BLaER1 treated with 17β-estradiol and CSF1 and Interleukin-3, amounts not matched to agents 10 nM and 100 nM (cell line): ENCODE data around the gene PROM1.

Experiments
- H3K27ac ChIP-seq, 11 experiments: shearing (Covaris generic); formaldehyde crosslinking; 2 replicates each; pipeline ENCODE4 v1.8.1; 2022
- H3K27me3 ChIP-seq, 11 experiments: shearing (Covaris generic); formaldehyde crosslinking; 2 replicates each; pipeline ENCODE4 v1.8.1; 2022
- H3K36me3 ChIP-seq, 11 experiments: shearing (Covaris generic); formaldehyde crosslinking; 2 replicates each; pipeline ENCODE4 v1.8.1; 2022
- H3K4me1 ChIP-seq, 10 experiments: shearing (Covaris generic); formaldehyde crosslinking; 2 replicates each; pipeline ENCODE4 v1.8.1; 2022
- H3K4me2 ChIP-seq, 11 experiments: shearing (Covaris generic); formaldehyde crosslinking; 2 replicates each; pipeline ENCODE4 v1.8.1; 2022
- H3K4me3 ChIP-seq, 10 experiments: shearing (Covaris generic); formaldehyde crosslinking; 2 replicates each; pipeline ENCODE4 v1.8.1; 2022
- H3K9ac ChIP-seq, 11 experiments: shearing (Covaris generic); formaldehyde crosslinking; 2 replicates each; pipeline ENCODE4 v1.8.1; 2022
- H3K9me3 ChIP-seq, 11 experiments: shearing (Covaris generic); formaldehyde crosslinking; replicated peaks in 1 of 11; 2 replicates each; pipeline ENCODE4 v1.8.1; 2022
- H4K20me1 ChIP-seq, 11 experiments: shearing (Covaris generic); formaldehyde crosslinking; 2 replicates each; pipeline ENCODE4 v1.8.1; 2022
- Cebpa-rat ChIP-seq, 11 experiments: shearing (Covaris generic); IDR thresholded peaks; 2 replicates each; pipeline ENCODE4 v1.8.1; 2022

Gene PROM1

DNA sequence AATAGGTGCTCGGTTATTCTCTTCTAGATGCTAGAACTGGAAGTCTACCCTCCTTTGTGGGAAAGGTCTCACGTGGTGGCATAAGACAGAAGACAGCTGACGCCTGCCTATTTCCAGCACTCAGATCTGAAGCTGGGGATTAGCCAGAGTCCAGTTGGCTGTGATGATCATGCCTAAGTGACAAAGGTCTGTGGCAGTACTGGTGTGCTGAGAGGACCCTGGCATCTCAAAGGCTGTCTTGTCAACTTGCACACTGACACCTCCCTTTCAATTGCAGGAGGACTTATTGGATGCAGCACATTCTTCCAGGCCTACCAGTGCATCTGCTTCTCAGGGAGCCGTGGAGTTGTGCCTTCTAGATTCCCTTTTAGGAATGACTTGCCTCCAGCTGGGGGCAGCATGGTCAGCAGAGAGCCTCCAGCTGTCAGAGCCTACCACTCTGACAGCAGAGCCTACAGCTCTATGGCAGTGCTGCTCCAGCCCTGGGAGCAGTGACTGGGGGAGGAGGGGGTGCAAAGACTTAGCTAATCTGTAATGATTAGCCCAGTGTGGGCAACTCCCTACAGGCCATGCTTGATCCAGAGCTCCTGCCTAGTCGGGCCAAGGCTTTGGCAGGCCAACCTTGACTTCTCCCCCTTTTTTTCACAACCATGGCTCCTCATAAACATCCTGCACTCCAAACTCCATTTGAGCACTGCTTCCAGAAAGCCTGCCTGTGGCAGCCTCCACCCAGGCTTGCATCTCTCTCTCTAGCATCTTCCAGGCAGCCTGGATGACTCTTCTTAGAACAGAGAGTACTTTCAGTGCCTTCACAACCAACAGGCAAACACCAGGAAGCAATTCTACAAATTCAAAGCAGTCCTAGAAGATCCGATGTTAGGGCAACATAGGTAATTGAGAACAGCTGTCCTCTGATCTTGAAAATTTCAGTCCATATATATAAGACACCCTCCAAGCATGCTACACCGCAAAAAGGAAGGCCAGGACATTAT lies 107.1 kb downstream of the PROM1 start:
- H3K4me2 ChIP-seq, result no peak overlapping the region
- no peaks in the 10 kb centered on the region for H3K27me3 ChIP-seq
- peaks cover 0 to 6% (median 4%) of the 10 kb centered on the region in 11 experiments; a peak in 12 of 22 replicates for H3K9me3 ChIP-seq
- peaks cover 0 to 11% (median 7%) of the 10 kb centered on the region in 10 experiments; a peak in 11 of 20 replicates for H3K4me1 ChIP-seq
- no peaks in the 10 kb centered on the region for H4K20me1 ChIP-seq
- no peaks in the 10 kb centered on the region for H3K36me3 ChIP-seq
- no peak overlapping the region for H3K27ac ChIP-seq
- H3K9ac ChIP-seq, result no peak overlapping the region
- H3K4me3 ChIP-seq, result no peak overlapping the region
- TF ChIP-seq Cebpa-rat (IDR thresholded peaks at IDR 0.05), result no peak

DNA sequence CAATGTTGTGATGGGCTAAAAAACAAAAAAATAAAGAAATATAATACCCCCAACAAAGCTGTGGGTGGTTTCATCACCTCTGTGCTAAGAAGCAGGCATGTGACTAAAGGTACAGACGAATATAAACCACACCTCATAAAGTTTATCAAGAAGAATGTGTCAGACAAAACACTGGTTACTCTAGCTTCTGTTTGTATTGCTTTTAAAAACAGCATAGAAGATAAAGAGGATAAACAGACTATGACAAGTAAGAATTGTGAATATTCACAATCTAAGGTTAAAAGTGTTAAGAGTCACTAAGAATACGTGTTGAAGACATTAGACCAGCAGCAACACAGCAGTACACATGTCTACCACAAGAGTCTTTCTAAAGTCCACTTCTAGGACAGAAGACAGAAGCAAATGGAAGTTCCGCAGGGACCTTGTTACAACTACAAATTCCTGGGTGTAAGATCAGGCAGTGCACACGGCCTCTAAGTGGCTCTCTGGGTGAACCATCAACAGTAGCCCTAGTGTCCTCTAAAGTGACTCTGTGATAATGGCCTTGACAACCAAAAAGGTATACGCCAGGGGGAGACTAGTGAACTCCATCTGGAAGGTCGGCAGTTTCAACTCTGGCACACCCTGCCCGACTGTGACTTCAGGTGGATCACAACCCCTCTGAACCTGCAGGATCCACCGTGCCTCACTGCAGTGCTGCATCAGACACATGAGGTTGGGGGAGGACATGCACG lies 112.6 kb downstream of the PROM1 start:
- Histone ChIP-seq H3K27me3 (no peaks in the 10 kb centered on the region), H3K4me3 (no peak overlapping the region), H3K27ac (no peak overlapping the region), H3K4me1 (peaks cover 0 to 11% (median 7%) of the 10 kb centered on the region in 10 experiments; a peak in 10 of 20 replicates), H3K9me3 (peaks cover 4 to 21% (median 13%) of the 10 kb centered on the region in 11 experiments; a peak in 19 of 22 replicates), H4K20me1 (no peaks in the 10 kb centered on the region), H3K36me3 (no peaks in the 10 kb centered on the region), H3K4me2 (no peak overlapping the region), H3K9ac (no peak overlapping the region)
- no peak for TF ChIP-seq Cebpa-rat (IDR thresholded peaks at IDR 0.05)

DNA sequence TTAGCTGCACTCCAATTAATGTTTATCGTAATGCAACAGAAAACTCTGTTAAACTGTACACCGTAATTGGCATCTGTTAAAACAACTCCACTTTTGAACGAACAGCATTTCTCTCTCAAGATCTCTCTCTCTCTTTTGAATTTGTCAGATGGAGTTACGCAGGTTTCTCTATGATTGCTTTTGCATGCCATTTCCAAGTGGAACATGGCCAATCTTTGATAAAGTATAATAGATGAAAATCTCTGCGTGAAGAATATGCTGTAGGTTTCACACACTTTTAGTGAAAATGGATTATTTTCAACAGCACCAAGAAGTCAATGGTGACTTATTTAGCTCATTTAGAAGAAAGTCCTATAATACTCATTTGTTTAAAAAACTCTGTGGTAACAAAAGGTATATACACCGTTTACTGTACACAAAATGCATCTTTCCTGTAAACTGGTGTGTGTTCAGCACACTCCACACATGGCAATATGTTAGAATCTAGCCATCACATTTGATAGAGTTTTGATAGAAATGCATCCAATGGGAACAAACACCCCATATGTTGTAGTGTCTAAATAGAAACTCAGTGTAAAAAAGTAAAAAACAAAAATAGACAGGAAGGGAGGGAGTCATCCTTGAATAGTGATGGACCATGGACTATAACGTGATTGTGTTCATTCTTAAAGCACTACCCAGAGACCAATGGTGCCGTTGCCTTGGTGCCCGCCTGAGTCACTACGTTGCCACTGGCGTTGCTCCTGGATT lies 115.1 kb downstream of the PROM1 start:
- Histone ChIP-seq H3K4me1 (peaks cover under 1 to 8% (median 5%) of the 10 kb centered on the region in 10 experiments; a peak in 16 of 20 replicates), H3K9ac (no peak overlapping the region), H3K27ac (no peak overlapping the region), H4K20me1 (no peaks in the 10 kb centered on the region), H3K9me3 (peaks cover 4 to 24% (median 15%) of the 10 kb centered on the region in 11 experiments; a peak in 19 of 22 replicates), H3K4me3 (no peak overlapping the region), H3K36me3 (no peaks in the 10 kb centered on the region), H3K27me3 (no peaks in the 10 kb centered on the region), H3K4me2 (no peak overlapping the region)
- no peak for TF ChIP-seq Cebpa-rat (IDR thresholded peaks at IDR 0.05)

DNA sequence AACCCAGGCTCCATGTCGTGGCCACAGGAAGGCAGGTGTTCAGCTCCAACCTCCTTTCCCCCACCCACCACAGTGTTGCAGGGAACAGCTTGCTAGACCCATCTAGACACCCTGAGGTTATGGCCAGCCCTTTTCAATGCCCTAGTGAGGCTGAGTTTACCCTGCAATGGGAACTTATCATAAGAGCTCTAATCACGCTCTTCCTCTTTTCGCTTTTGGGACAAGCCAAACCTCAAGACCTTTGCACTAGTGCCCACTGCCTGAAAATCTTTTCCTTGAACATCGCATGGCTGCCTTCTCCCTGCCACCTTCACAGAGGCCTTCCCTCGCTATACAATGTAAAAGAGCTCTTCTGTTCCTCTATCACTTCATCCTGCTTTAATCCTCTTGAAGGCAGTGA lies 118.5 kb downstream of the PROM1 start:
- H3K9me3 ChIP-seq, result peaks cover 0 to 12% (median 7%) of the 10 kb centered on the region in 11 experiments; a peak in 10 of 22 replicates
- no peak overlapping the region for H3K4me3 ChIP-seq
- H3K4me2 ChIP-seq, result no peak overlapping the region
- peaks cover 6 to 20% (median 12%) of the 10 kb centered on the region in 10 experiments; a peak in 18 of 20 replicates for H3K4me1 ChIP-seq
- no peak for TF ChIP-seq Cebpa-rat (IDR thresholded peaks at IDR 0.05)
- H4K20me1 ChIP-seq, result no peaks in the 10 kb centered on the region
- no peaks in the 10 kb centered on the region for H3K36me3 ChIP-seq
- H3K9ac ChIP-seq, result no peak overlapping the region
- no peaks in the 10 kb centered on the region for H3K27me3 ChIP-seq
- no peak overlapping the region for H3K27ac ChIP-seq

GRCh38 chr4:15964159-15964558 lies 119.7 kb downstream of the PROM1 start:
- Histone ChIP-seq H4K20me1 (no peaks in the 10 kb centered on the region), H3K9me3 (peaks cover 0 to 12% (median 7%) of the 10 kb centered on the region in 11 experiments; a peak in 10 of 22 replicates), H3K36me3 (no peaks in the 10 kb centered on the region), H3K4me1 (peaks cover 6 to 20% (median 12%) of the 10 kb centered on the region in 10 experiments; a peak in 18 of 20 replicates), H3K27ac (peak overlapping the region in 1 of 11 experiments; percentile 45; a peak in 3 of 22 replicates), H3K4me3 (no peak overlapping the region), H3K4me2 (peak overlapping the region in 1 of 11 experiments; percentile 54; a peak in 1 of 22 replicates), H3K9ac (no peak overlapping the region), H3K27me3 (no peaks in the 10 kb centered on the region)
- no peak for TF ChIP-seq Cebpa-rat (IDR thresholded peaks at IDR 0.05)

DNA sequence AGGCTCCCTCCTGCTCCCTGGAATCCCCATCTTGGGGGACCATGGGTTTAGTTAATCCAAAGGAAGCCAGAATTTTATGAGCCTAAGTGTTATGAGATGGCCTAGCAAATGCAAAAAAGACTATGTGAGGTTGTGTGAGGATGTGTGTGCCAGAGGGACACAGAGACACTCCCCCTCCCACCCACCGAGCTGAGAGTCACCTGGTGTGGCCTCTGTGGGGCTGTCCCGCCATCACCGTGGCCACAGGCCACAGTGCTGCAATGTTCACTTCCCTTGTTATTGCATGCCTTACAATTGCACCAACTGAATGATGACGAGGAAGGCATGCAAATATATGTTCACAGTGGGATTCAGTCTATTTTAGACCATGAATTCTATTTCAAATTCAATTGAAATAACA lies 120.2 kb downstream of the PROM1 start:
- H3K4me2 ChIP-seq, result peak overlapping the region; percentile 18 to 71 (median 53); a peak in 18 of 22 replicates
- no peak overlapping the region for H3K4me3 ChIP-seq
- H3K27me3 ChIP-seq, result no peaks in the 10 kb centered on the region
- H4K20me1 ChIP-seq, result no peaks in the 10 kb centered on the region
- H3K27ac ChIP-seq, result 0 out of 22 replicates have a peak overlapping the region, but pooled peaks of 1 of the 11 experiments have one; percentile 29
- TF ChIP-seq Cebpa-rat (IDR thresholded peaks at IDR 0.05), result 0 out of 22 replicates have a peak, but pooled peaks of 1 of the 11 experiments have one; percentile 25
- H3K9ac ChIP-seq, result no peak overlapping the region
- H3K36me3 ChIP-seq, result no peaks in the 10 kb centered on the region
- H3K4me1 ChIP-seq, result peaks cover 6 to 20% (median 12%) of the 10 kb centered on the region in 10 experiments; a peak in 18 of 20 replicates
- peaks cover 0 to 12% (median 7%) of the 10 kb centered on the region in 11 experiments; a peak in 10 of 22 replicates for H3K9me3 ChIP-seq

DNA sequence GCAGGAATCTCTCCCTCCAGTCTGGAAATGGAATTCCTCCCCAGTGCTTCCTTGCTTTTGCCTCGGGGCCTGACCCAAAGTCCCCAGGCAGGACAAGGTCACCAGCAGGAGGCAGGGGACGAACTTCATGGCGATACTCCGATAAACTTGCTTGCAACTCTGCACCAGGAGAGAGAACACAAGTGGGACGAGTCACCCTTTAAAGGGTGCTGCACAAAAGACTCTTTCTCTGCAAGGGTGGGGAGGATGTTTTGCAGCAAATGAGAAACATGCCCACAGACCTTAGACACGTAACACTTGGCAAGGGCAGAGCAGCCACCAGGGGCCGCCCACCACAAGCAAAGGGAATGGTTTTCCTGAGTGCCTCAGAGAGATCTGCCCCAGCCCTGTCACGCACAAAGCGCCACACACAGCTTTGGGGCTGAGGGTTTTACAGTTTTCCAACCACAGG lies 120.8 kb downstream of the PROM1 start, which contains the start of gene FGFBP2:
FGFBP2 (minus strand) TSS at position 175 of the 451 bp plus-strand sequence; CDS start at position 129, 46 bp downstream.
- Histone ChIP-seq H3K4me2 (peak within 1 kb of the TSS; percentile 18 to 71 (median 53); a peak in 18 of 22 replicates), H3K9ac (no peak within 1 kb of the TSS), H3K9me3 (peaks cover 0 to 12% (median 7%) of the 10 kb centered on the region in 11 experiments; a peak in 10 of 22 replicates), H3K27me3 (no peaks in the 10 kb centered on the region), H3K36me3 (no peaks in the 10 kb centered on the region), H3K4me1 (peaks cover 6 to 20% (median 12%) of the 10 kb centered on the region in 10 experiments; a peak in 18 of 20 replicates), H3K27ac (peak within 1 kb of the TSS in 1 of 11 experiments; percentile 45; a peak in 3 of 22 replicates), H3K4me3 (no peak within 1 kb of the TSS), H4K20me1 (no peaks in the 10 kb centered on the region)
- no peak for TF ChIP-seq Cebpa-rat (IDR thresholded peaks at IDR 0.05)
